Retinal pigment epithelial cell (primary cell): Measurements from ENCODE around the gene CHERP.

Experiments
- DNase-seq: peaks from one replicate; pipeline ENCODE4 v3.0.0-alpha.2; 2010; ENCODE audit warnings: low read depth
- H3K4me3 ChIP-seq: 2 replicates; pipeline ENCODE4 v1.5.1; 2011; ENCODE audit warnings: mild to moderate bottlenecking, low read length, control low read depth, moderate library complexity
- CTCF ChIP-seq: conservative IDR thresholded peaks from 2 replicates; pipeline ENCODE4 v1.5.1; 2011; ENCODE audit warnings: low read depth, low read length, control low read depth, inconsistent platforms

Gene CHERP

GRCh38 chr19:16521715-16522289 lies 20.4 kb downstream of the CHERP start:
- H3K4me3 ChIP-seq = no peak overlapping the region
- DNase-seq = no peak
- no peak for TF ChIP-seq CTCF

GRCh38 chr19:16520986-16521624 lies 21.1 kb downstream of the CHERP start:
- no peak for DNase-seq
- no peak for TF ChIP-seq CTCF
- no peak overlapping the region for H3K4me3 ChIP-seq

- H3K4me3 ChIP-seq = no peak overlapping the region
- DNase-seq = no peak
- TF ChIP-seq CTCF = no peak
Observed at GRCh38 chr19:16520074-16520973, 21.9 kb downstream of the CHERP start.

GRCh38 chr19:16519230-16519687 lies 23.0 kb downstream of the CHERP start:
- no peak for DNase-seq
- no peak overlapping the region for H3K4me3 ChIP-seq
- TF ChIP-seq CTCF = no peak

- no peak overlapping the region for H3K4me3 ChIP-seq
- peak; percentile 31 for TF ChIP-seq CTCF
- no peak for DNase-seq
Observed at GRCh38 chr19:16518483-16519229, 23.6 kb downstream of the CHERP start.

GRCh38 chr19:16518061-16518460 lies 24.2 kb downstream of the CHERP start:
- no peak overlapping the region for H3K4me3 ChIP-seq
- DNase-seq = no peak
- TF ChIP-seq CTCF = no peak
